GM20431 (cell line): ENCODE data around the gene PRODH.
"Not testable (repeated sequence)": the region's sequence is repeated elsewhere in the genome, so short reads cannot be mapped to it uniquely, and the experiment has no call there.

Experiments used
- in situ Hi-C: fragments of 300-500 bp; cut with MseI, MboI; formaldehyde crosslinking; loops from one replicate; pipeline ENCODE4 v1.15.0; 2020; ENCODE audit warnings: low sequenced_read_pairs; ENCODE audit not compliant: unreplicated experiment

The PRODH gene

DNA sequence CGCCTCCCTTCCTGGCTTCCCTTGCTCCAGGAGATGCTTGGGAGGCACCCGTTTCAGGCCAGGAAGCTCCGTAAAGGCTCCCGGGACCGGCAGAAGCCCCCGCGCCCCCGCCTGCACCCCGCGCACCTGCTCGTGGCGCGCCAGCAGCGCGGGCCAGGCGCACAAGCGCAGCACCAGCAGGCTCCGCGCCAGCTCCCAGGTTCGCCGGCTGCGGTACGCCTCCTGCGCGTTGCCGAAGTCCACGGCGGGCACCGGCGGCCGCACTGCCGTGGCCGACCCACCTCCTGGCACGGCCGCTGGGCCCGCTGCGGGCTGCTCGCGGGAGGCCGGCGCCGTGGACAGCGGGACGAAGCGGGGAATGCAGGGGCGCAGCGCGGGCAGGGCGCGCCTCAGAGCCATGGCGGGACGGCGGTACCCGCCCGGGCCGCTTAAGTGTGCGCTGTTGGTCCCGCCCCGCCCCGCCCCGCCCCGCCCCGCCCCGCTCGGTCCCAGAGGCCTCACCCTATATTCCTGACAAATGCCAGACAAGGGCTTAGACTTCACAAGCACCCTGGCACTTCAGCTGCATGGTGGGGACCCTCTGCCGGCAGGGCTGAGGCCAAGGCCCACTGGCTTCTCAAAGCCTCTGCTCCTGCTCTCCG, at the start of gene PRODH:
Gene PRODH, minus strand, starts transcription at position 405 of the 641 bp plus-strand sequence. Its CDS starts 6 bp downstream, at position 399.
- in situ Hi-C loops: no loop called here

GRCh38 chr22:18985780-18986179, 49.7 kb upstream of the PRODH start:
- in situ Hi-C loops: no loop called here

DNA sequence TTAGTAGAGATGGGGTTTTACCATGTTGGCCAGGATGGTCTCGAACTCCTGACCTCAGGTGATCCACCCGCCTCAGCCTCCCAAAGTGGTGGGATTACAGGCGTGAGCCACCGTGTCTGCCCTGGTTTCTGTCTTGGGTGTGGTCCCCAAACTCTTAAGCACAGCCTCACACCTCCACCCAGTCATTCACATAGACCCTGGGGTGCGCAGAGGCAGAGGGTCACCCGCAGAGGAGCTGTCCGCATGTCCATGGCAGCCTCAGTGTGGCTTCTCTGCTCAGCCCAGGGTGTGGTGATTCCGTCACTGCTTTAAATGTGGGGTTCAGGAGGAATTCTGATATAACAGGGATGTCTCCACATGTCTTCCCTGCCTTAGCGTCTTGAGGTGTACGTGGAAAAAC, 48.5 kb upstream of the PRODH start:
- in situ Hi-C loops: no loop called here

DNA sequence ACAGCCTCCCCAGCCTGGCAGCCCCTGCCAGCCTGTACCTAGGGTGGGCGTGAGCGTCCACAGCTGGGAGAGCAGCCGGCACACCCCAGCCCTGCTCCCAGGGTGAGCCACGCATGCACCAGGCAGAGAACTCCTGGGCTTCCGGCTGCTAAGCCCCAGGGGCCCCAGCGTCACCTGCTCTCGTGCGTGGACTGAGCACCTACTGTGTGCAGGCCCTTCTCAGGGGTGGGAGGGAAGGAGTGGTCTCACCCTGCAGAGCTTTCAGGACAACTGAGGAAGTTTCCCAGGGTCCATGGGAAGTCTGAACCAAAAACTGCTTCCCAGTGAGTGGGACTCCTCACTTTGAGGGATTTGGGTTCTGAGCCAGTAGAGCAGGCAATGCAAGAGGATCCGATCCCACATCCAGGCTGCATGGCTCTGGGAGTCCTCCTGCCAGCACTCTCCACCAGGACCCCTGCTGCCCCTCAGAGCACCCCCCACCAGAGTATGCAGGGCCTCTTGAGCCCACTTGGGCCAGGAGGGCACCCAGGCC, 47.1 kb upstream of the PRODH start:
- in situ Hi-C loops: no loop called here

DNA sequence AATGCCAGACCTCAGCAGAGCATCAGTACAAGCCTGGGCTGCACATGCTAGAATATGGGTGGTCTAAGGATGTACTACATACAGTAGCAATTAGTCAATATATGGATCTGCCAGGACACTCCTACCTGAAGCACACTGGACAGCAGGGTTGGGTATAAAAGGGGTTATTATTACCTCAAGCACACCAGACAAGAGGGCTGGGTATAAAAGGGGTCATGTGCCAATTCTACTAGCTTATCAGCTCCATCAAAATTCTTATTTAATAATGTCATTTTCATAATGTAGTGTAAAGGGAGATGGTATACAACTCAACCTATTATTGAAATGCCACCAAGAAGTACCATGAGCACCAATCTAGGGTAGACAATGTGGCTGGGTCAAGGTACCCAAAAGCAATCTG, 44.7 kb upstream of the PRODH start:
- in situ Hi-C loops: no loop called here

DNA sequence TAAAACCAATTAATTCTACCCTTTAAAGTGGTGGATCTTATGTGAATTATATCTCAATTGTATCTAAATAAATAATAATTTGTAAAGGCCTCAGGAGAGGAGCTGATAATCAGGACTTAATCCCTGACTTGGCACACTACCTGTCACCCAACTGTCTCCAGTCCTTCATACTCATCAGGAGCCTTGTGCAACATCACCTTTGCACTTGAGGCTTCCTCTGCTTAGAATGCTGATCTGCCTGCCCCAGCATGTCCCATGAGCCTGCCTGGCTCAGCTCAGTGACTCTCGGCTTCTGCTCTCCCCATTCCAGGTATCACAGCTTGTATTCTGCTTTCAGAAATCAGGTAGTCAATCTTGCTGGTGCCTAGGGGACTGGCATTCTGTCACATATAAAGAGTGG, 43.9 kb upstream of the PRODH start:
- in situ Hi-C loops: no loop called here

DNA sequence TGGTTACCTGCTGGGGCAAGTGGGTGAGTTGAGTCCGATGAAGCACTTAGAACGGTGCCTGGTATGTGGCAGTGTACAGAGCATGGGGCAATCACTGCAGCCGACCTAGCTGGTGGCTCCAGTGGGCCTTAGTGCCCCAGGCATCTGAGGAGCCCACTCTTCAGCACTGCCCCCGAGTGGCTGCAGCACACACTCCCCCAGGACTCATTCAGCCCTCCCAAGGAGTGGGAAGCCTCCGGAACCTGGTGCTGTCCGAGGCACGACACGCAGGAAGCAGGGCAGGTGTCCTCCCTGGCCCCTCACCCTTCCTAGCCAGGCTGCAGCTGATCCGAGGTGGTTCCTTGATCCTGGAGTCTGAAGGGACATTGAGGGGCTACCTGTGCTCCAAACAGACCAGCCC, 42.4 kb upstream of the PRODH start:
- in situ Hi-C loops: no loop called here

GRCh38 chr22:18977824-18978425, 41.8 kb upstream of the PRODH start:
- in situ Hi-C loops: no loop called here

DNA sequence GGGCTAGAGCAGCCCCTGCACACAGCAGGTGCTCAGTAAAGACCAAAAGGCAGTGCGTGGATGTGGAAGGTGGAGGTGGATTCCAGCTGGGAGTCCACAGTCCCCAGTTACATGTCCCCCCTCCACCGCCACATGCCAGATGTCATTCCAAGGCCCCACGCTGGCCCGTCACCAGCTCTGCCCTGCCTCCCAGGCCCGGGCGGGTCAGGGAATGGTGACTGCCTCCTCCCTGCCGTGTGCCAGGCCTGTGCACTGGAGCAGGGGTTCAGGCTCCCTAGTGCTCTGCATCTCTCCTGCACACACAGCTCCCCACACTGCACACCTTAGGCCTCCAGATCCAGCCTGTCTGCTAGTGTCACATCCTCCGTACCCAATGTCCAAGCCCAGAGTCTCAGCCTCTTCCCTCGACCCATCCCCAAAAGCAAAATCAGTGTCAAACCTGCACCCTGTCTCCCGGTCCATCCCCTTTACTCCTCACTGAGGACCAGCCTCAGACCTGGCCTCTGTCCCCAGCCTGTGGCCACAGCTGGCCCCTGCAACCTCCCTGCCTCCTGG, 40.2 kb upstream of the PRODH start:
- in situ Hi-C loops: no loop called here

DNA sequence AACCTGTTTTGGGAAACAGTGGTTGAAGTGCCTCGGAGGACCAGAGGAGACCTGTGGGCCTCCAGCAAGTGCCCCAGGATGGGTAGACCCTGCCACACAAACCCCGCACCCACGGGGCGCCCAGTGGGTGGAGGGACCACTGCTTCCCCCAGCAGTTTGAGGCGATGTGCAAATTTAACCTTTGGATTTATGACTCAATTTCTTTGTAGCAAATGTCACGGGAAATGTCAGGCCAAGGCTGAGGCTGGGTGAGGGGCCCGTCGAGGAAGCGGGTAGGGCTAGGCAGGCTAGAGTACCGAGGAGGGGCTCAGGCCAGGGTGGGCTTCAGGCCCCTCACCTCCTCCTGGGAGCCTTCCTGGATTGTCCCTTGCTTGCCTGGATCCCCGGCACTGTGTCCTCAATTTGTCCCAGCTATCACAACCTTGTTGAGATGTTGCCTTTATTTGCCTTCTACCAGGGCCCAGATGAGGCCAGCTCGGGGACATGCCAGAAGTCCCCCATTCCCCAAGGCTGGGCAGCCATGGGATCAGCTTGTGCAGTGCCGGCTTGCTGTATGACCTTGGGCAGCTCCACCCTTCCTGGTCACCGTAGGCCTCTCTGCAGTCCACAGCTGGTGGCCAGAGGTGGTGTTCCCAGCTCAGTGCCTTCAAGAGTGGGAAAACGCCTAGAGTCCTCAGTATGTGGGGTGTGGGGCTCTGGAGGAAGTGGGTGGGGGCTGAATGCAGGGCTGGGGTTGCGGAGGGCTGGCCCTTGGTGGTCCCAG, 39.5 kb upstream of the PRODH start:
- in situ Hi-C loops: no loop called here

DNA sequence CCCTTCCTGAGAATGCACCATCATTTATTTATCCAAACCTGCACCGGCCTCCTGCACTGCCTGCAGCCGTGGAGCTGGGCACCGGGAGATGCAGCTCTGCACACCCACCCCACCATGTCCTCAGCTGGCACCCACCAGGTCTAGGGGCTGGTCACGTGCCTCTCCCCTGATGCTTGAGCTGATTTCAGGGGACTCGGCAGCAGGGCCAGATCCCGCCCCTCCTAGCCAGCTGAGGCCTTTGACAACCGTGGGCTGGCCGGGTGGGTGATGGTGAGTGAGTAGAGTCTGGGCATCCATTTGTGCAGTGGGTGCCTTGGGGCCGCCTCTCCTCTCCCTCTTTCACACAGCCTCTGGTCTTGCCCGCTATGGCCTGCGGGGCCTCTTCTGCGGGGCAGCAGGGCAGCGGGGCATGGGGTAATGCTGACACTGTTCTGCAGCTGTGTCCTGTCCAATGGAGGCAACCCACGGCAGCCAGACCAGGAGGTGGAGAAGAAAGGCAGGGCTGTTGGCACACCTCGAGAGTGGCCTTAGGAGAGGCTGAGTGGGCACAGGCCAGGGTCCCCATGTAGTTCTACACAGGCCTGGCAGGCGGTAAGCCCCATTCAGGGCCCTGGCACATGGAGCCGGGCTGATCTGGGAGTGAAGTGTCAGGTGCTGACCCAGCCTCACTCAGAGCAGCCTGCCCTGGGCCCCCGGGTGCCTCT, 38.5 kb upstream of the PRODH start:
- in situ Hi-C loops: no loop called here

GRCh38 chr22:18973264-18974031, 37.4 kb upstream of the PRODH start:
- in situ Hi-C loops: no loop called here

DNA sequence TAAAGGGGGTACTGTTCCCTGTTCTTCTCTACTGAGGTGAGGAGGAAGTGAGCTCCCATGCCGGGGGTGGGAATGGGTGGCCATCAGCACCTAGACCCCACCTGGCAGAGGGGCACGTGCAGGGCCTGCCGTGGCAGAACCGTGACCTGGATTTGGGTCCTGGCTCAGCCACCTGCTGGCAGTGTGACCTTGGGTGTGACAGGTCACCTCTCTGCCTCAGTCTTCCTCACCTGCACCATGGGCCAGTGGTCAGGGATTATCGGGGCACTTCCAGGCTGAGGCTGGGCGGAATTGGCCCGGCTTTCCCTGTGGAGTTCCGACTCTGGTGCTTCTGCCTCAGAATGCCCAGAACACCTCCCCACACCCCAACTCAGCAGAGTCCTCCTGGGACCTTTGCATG, 36.5 kb upstream of the PRODH start:
- in situ Hi-C loops: not testable (repeated sequence)

GRCh38 chr22:18972029-18972428, 35.9 kb upstream of the PRODH start:
- in situ Hi-C loops: not testable (repeated sequence)

DNA sequence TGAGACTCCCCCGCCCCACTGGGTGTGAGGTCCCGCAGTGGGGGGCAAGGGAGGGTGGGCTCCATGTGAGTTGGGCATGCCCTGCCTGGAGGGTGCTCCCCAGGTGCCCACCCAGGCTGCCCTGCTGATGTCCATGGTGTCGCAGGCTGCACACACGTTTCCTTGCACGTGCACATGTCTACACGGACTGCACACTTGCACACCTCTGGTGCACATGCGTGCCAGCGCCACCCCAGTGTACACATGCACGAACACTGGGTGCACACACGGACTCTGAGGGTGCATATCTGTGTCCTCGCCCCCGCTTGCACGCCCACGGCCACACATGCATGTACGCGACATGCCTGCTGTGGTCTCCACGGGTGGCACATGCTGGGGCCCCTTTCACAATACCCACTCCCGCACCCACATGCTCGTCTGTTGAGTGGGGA, 35.2 kb upstream of the PRODH start:
- in situ Hi-C loops: no loop called here

GRCh38 chr22:18970948-18971315, 34.8 kb upstream of the PRODH start:
- in situ Hi-C loops: no loop called here

- in situ Hi-C loops: no loop called here
These were observed 34.3 kb upstream of the PRODH start for GRCh38 chr22:18970176-18970947.

DNA sequence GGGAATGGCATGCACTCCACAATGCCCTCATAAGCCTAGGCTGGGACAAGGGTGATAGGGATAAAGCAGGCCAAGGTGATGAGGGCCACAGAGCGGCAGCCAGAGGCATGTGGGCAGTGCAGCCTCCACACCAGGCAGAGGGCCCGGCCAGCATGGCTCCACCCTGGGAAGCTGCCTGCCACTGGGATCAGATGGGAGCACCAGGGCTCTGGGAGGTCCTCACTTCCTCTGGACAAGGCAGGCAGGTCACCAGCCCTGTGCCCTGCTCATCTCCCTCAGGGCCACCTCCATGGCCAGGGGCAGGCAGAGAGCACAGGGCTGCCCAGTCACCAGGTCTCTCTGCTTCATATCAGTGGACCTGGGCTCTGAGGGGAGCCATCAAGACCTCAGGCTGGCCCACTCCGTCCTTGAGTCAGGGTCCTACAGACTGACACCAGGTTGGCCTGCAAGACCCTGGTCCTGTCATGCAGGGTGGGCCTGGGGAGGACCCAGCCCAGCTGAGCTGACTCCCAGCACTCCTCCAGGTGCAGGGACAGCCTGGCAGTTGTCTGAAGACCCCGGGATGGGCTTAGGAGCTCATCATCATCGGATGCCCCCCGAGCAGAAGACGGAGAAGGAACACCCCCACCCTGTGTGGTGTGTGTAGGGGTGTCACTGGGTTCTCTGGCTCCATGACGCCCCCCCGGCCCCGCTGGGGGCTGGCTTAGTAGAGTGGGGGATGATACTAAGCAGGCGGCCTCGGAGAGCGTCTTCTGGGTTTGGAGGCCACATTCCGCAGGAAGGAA, 33.3 kb upstream of the PRODH start:
- in situ Hi-C loops: not testable (repeated sequence)
